ENCODE results near the gene FMO1.
"Not testable (repeated sequence)": the region's sequence is repeated elsewhere in the genome, so short reads cannot be mapped to it uniquely, and the experiment has no call there.

Gene FMO1, protein sequence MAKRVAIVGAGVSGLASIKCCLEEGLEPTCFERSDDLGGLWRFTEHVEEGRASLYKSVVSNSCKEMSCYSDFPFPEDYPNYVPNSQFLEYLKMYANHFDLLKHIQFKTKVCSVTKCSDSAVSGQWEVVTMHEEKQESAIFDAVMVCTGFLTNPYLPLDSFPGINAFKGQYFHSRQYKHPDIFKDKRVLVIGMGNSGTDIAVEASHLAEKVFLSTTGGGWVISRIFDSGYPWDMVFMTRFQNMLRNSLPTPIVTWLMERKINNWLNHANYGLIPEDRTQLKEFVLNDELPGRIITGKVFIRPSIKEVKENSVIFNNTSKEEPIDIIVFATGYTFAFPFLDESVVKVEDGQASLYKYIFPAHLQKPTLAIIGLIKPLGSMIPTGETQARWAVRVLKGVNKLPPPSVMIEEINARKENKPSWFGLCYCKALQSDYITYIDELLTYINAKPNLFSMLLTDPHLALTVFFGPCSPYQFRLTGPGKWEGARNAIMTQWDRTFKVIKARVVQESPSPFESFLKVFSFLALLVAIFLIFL

DNA sequence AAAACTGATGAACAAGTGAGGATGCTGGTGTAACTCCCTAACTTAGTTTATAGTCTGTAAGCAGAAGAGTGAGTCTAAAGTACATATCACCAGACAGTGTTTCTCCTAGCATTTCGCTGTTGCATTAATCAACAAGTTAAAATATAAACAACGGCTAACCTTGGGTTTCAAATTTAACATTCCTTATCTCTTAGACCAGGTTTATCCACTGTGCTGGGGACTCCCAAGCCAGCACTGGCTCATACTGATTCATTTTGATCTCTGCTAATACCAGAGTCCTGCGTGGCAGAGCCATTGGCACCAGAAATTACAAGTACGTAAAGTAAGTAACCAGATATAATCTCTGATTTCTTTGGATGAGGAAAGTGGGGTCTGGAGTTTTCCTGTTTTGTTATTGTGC, at the start of gene FMO1:
FMO1 (plus strand) TSS at position 193 of the 400 bp plus-strand sequence. CDS start 9,594 bp downstream, outside the sequence.
- no peak for DNase-seq

DNA sequence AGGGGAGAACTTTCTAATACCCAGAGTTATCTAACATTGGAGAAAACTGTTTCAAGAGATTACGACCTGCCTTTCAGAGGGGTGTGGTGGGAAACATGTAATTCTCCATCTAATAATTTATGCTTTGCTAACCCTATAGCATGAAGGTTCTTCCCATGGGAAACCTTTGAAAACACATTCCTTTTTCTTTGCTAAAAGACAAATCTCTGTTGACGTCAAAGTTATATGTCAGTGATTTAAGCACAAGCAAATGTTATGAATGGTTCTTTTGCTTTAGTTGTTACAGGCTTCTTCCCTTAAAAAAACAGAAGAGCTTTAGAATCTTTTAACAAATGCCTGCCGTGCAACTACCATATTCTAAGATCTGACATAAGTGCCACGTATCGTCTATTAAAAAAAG, 44.0 kb upstream of the FMO1 start:
- no peak for DNase-seq

DNA sequence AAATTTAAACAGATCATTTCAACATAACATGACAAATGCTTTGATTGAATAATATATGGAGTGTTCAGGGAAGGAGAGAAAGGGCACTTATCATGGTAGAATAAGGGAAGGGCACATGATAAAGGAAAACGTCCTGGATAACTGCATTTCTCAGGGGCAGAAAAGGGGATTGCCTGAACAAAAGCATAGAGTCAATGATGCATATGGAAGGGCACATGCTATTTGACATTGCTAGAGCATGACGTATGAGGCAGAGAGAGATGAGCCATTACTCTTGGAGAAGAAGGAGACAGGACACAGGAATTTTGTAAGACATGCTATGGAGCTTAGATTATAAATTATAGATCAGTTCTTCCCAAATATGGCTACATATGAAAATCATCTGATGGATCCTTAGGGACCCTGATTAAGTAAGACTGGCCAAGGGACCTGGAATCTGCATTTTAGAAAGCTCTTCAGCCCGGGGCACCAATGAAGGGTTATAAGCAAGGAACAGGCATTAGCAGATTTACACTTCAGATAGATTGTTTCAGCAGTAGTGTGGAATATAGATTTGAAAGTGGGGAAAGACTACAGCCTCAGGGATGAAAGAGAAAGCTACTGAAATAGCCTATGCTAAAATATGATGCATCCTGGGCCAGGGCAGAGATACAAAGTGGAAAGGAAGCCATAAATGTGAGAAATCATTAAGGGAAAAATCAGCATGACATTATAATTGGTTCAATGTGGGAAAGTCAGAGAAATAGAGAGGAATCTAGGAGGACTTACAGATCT, 41.9 kb upstream of the FMO1 start:
- DNase-seq, result no peak

DNA sequence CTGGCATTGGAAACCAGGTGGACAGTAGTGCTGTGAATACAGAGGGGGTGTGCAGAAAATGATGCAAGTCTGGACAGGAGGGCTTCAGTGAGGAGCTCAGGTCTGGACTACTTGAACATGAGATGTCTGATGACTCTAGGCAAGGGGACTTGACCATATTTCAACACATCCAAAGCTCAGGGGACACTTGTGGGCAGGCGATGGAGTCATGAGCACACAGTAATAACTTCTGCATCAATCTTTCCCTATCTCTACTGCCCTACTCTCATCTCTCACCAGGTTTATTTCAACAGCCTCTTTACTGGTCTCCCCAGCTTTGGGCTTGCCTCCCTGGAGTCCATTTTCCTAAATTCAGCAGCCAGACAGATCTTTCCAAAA, 41.3 kb upstream of the FMO1 start:
- no peak for DNase-seq

DNA sequence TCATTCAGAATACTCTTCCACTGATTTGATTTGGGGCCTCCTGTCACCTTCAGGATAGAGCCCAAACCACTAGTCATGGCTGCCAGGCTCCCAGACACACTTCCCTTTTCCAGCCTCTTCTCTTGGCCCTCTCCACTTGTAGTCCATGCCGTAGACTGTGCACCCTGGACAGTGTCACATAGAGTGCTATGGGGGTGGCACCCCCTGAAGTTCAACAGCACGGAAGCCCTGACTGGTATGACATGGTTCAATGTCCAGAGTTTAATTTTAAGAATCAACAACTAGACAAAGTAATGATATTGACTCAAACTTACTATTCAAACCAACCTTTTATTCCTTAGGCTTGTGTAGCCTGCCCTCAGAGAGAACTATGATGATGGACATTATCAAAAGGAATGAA, 40.9 kb upstream of the FMO1 start:
- no peak for DNase-seq

DNA sequence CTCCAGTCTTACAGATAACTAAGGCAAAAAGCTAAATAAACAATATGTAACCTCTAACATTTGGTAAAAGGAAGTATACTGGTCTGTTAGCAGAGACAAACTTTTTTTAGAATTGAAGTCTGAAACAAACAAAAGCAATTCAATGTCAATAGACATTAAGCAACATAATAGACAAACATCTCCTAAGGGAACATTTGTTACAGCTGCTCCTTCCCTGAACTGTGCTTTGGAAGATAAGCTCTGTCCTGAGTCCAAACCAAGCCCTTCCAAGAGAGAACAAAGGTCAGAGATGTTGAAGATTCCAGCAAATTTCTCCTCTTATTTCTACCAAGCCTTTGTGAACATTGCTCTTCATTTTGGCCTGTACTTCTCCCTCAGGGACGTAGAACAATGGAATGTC, 37.9 kb upstream of the FMO1 start:
- no peak for DNase-seq

DNA sequence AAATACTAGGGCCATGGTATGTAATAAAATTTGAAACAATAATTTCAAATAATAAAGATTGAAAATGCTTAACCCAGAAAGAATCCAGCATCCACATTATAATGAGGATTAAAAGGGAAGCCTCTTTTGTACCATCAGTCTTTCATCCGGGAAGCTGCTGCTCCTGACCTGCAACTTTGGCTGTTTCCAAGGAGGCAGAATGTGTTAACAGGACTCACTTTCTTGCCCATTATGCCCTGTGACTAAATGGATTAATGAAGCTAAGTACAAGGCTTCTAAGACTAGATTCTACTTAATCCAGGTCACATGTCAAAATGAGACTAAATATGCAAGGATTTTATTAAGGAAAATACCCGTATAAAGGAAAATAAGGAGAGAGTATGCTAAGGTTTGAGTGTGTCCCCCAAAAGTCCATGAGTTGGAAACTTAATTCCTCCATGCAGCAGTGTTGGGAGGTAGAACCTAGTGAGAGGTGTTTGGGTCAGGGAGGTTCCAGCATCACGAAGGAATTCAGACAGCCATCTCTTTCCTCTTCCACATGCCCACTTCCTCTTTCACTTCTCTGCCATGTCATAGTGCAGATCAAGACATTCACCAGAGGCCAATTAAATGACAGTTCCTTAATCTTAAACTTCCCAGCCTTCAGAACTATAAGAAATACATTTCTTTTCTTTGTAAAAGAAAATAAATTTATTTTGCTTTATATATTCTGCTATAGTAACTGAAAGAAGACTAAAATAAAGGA, 35.5 kb upstream of the FMO1 start:
- no peak for DNase-seq

DNA sequence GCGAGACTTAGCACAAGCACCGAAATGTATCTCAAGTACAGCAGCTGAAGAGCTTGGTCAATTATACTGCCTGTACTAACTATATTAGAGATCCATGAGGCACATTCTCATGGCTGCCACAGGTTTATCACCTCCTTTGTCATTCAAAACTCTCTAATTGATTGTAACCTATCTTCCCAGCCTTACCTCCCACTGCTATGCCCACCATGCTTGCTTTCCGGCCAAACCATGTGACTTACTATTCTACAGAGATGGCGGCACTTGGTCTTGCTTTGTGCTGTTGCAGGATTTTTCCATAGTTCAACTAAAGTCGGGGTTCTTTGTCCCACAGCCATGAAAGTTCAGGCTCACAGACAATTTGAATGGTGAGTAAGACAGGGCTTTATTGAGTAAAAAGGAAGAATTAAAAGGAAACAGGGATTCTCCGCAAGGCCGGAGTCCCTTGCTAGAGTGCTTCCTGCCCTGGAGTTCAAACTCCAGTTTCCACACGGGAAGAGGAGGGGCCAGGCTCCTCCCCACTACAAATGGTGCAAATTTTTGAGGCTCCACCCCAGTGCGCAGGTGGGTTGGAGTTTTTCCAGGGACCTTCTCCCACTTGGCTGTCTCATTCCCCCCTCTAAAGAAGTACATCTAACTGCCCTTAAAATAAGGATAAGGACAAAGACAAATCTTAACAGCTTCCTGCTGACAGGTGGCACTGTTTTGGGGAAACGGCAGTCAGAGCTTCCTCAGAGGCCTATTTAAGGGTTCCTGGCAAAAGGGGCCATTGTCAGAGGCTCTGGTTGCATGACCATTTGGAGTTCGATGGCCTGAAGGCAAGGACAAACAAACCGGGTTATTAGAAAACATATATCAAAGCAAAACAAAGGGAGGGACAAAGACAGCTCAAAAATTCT, 34.5 kb upstream of the FMO1 start:
- no peak for DNase-seq

DNA sequence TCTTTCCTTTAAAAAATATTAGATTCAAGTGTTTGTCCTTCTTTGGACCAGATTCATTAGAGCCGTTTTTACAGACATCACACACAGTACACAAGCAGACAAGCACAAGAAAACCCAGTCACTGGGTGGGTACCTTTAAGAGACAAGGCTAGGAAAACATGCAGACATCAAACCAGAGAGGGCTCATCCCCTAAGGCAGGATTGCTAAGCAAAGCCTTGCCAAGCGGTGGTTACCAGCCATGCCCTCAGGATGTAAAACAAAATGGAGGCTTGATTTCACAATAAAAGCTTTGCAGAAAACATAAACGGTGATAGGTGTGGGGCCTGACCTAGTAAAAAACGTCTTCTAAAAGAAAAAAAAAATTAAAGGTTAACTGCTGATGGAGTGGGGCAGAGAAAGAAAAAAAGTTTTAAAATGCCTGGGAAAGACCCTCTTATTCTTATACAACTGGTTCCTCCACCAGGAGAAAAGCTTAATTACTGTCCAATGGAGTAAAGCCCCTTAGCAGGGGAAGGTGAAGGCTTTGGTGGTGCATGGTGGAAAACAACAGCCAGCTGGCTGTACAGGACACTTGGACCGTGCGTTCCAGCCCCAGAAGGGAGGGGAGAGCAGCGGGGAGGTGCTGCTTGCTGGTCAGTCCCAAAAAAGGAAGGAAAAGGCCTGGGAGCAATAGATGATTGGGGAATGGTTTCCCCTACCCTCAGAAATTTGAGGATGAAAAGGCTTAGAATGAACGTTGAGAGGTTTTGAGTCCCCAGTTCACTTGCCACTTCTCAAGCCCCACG, 30.4 kb upstream of the FMO1 start:
- DNase-seq, result no peak

DNA sequence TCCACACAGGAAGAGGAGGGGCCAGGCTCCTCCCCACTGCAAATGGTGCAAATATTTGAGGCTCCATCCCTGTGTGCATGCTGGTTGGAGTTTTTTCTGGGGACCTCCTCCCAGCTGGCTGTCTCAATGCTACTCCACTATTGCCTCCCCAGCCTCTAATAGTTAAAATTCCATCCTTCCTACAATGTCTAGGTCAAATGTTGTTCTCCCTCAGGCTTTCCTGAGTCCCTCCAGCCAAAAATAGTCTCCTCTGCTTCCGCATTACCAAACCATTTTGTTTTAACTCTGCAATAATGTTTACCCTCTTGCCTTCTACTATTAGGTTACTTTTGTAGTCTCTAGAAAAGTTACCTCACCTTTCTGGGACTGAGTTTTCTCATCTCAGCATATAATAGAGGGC, 29.6 kb upstream of the FMO1 start:
- no peak for DNase-seq

DNA sequence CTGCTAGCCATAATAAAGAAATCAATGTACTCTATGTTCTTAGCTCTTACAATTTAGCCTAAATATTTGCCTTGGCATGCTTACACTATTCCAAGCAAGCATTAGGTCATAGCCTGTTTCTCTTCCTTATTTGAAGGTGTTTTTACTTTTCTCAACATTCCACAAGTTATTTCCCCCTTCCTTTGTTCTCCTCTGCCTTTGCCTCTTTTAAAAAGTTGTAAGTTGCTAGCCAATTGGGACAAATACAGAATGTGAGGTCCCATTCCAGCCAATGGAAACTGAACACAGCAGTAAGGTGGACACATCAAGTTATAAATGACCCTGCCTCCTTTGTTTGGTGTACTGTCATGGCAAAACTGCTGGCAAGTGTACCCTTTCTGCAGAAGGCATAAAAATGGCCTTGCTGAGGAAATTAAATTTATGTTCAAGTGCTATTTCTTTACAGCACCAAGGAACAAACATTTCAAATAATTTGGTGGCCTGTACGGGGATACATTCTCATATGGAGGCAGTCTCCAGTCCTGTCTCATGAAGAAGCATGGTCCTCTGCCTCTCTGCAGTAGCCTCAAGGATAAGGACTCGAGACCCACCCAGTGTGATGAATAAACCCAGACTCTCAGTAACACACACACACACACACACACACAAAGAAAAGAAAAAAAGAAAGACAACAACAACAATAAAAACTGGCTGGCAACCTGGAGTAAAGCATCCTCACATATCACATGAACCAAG, 28.8 kb upstream of the FMO1 start:
- no peak for DNase-seq

DNA sequence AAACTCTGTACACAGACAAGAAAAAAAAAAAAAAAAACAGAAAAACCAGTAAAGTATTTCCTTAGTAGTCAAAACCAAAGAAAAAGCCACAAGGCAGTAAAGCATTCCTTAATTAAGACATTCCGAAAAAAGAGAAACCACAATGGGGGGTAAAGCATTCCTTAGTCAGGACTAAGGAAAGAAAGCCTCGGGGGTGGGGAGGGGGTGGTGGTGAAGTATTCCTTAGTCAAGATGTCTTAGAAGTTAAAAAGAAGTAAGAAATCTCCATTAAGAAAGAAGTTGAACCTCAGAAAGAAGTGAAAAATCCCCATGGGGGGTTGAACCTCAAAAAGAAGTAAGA, 28.2 kb upstream of the FMO1 start:
- DNase-seq, result no peak

DNA sequence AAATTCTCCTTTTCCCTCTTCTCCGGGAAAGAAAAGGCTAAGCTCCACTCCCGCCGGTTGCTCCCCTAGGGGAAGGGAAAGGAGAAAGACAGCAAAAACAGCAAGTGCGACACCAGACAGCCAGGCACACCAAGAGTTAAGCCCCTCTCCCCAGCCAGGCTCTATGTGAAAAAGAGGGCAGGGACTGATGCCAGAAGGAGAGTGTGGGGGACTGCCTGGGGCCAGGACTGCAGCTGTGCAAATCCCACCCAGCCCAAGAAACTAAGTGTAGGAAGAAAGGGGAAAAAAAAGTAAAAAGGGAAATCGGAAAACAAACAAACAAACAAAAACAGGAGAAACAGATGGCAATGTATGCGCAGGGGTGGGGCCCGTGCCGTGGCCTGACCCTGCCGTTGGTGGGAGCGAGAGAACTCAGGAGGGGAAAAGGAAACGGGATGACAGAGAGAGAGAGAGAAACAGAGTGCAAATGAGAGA, 27.7 kb upstream of the FMO1 start:
- DNase-seq, result no peak

DNA sequence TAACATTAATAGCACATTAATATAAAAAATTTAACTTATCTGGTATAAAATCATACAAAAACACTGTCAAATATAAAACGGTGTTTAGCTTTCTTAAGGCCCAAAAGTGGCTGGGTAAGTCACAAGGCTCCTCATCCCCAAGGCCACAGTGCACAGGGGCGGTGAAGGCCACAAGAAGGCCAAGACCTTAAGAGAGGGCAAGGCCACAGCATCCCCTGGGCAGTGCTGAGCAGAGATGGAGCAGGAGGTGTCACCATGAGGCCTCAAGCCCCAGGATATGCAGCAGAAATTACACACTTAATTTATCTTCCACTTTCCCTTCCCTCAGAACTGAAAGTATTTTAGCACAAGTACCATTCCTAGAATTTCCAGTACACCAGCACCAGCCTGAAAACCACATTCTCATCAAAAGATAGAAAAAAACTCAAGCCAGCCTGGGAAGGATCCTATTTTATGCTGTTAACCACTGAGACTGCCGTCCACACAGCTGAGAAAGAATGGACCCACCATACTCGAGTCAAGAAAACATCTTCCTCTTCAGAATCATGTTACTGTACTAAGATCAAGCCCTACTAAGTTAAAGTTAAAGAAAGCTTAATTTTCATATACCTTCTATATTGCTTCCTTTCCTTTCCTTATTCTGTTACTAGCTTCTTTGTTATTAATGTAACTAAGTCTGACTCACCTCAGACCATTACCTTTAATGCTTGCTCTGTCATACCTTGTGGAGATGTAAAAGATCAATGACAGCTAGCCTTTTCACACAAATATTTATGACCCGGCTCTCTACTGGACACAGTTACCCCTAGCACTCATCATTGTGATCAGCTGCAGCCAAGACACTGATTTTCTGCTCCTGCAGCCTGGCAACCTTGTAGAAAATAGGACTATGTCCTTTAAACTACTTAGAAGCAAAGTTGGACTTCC, 26.4 kb upstream of the FMO1 start:
- no peak for DNase-seq

DNA sequence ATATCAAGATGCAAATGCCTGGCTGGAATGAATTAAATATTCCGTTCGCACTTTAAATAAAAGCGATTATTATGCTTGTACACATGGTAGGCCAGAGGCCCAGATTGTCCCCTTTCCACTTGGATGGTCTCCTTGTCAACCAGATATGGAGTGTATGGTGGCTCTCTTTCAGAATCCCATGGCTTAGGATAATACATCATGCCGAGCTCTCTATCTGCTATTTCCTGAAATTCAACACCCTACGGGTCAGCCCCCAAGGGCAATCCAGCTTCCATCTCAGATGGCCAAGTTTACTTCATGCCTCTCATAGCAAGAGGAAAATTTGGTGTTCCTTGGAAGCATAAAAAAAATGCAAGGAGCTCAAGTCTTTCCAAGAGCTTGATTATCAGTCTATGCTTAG, 25.4 kb upstream of the FMO1 start:
- no peak for DNase-seq

DNA sequence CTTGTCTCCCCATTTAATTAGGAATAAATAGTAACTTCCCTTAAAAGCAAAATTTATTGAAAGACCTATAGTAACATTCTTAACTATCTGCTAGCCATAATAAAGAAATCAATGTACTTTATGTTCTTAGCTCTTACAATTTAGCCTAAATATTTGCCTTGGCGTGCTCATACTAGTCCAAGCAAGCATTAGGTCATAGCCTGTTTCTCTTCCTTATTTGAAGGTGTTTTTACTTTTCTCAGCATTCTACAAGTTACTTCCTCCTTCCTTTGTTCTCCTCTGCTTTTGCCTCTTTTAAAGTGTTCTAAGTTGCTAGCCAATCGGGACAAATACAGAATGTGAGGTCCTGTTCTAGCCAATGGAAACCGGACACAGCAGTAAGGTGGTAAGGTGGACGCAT, 24.0 kb upstream of the FMO1 start:
- not testable (repeated sequence) for DNase-seq

DNA sequence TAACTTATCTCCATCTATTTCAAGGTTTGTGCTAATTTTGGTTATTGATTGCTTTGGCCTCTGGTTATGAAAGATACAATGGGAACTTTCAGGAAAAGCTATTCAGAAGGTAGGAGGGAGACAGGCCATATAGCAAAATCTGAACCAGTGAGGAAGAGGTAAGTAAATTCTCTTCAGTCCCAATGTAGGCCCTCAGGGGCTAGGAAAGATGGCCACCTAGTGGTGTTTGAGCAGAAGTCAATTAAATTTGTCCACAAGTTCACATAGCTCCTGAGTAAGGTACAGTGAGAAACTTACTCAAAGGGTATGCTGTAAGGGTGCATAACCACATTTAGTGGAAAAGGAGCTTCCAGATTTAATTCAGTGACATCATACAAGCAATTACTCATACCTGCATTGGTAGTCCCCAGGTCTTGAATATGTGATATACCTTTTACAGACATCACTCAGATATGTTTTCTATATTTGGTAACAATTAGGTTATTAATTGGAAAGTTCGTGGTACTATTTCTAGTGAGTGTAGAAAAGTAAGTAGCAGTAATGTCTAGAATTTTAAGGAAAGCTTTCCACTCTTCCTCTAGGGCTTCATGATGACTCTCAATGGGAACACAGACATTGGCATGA, 21.4 kb upstream of the FMO1 start:
- peak; percentile 5 to 13 for DNase-seq

DNA sequence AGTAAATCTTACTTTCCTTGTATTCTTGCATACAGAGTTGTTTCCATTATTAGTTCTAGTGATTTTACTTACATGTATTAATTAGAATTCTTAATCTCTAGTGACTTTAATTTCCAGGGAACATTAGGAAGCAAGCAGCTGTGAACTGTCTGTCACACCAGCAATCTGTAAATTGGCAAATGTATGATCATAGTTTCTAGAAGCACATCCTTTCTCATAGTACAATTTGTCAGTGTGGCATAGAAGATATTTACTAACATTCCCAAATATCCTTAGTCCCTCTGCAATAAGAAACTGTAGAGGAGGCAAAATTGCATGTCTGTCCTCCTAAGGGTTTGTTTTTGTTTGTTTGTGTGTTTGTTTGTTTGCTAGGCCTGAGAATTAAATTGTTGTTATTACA, 17.0 kb upstream of the FMO1 start:
- DNase-seq, result no peak

DNA sequence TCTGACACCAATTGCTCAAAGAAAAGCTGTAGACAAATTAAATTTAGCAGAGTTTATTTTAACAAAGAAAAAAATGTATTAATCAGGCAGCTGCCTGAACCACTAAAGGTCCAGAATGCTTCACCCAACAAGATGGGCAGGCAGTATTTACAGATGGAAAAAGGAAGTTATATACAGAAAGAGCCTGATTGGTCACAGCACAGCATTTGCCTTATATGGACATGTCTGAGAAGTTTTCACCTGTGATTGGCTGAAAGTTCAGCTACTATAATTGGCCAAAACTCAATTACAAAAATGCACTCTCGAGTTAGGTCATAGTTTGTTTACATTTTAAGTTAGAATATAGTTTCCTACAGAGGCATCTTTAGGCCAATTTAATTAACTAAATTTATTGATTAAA, 15.1 kb upstream of the FMO1 start:
- no peak for DNase-seq
